Measurements from ENCODE around the gene IMPACT. TPM values are rescaled to one million over a fixed set of nuclear protein-coding genes. Genes with fewer than 3 reads are reported as not detected.

Gene IMPACT
- total RNA-seq, 2 donors from 2014 or later, result 27.8 to 34.8 TPM

GRCh38 chr18:24466771-24467170 is 40.3 kb downstream of the IMPACT start:
- DNase-seq (ENCODE audit: low spot score), result no peak
- intact Hi-C loops (cut with DNase I), result no loop called here

DNA sequence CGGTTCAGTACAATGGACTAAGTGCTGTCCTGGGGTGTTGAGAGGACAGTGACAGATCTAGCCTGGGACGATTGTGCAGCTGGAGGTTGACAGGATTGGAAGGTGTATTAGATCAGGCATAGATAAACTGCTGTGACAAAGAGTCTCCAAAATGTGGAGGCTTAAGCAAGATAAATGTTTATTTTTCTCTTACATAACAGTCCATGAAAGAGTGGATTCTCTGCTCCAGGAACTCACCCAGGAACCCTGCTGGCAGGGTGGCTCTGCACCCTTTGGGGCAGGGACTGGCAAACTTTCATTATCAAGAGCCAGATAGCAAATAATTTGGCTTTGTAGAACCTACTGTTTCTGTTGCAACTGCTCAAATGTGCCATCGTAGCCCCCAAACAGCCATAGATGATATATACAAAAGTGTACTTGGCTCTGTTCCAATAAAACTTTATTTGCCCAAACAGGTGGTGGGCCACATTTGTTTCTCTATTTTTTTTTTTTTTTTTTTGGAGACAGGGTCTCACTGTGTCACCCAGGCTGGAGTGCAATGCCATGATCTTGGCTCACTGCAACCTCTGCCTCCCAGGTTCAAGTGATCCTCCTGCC is 43.6 kb downstream of the IMPACT start:
- intact Hi-C loops (cut with DNase I), result no loop called here
- DNase-seq (ENCODE audit: low spot score), result no peak

GRCh38 chr18:24470805-24471204 is 44.3 kb downstream of the IMPACT start:
- no peak for DNase-seq (ENCODE audit: low spot score)
- intact Hi-C loops (cut with DNase I), result no loop called here

DNA sequence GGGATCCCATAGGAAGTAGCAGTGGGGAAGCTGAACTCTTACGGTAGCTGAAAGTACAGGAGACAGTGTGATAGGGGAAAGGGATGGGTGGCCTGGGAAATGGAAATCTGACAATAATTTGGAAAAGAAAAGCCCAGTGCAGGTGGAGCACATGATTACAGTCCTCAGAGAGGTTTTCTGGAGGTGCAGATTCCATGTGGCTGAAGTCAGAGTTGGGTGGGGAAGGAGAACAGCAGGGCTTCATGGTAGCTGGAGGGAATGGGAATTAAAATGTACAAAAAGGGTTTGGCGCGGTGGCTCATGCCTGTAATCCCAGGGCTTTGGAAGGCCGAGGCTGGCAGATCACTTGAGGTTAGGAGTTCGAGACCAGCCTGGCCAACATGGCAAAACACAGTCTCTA is 46.1 kb downstream of the IMPACT start:
- DNase-seq (ENCODE audit: low spot score), result no peak
- intact Hi-C loops (cut with DNase I), result no loop called here

DNA sequence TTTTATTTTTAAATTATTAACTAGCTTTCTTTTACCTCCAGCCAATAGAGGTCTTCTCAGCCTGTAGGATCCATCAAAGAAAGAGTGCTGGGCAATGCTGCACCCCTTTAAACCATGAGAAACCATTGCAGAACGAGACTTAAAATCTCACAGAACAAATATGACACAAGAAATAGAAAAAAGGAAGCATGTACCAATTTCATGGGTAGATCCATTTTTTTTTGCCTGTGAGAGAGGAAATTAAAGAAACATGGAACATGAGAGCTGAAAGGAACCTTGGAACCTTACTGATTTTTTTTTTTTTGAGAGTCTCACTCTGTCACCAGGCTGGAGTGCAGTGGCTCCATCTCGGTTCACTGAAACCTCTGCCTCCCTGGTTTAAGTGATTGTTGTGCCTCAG is 47.9 kb downstream of the IMPACT start:
- DNase-seq (ENCODE audit: low spot score), result no peak

DNA sequence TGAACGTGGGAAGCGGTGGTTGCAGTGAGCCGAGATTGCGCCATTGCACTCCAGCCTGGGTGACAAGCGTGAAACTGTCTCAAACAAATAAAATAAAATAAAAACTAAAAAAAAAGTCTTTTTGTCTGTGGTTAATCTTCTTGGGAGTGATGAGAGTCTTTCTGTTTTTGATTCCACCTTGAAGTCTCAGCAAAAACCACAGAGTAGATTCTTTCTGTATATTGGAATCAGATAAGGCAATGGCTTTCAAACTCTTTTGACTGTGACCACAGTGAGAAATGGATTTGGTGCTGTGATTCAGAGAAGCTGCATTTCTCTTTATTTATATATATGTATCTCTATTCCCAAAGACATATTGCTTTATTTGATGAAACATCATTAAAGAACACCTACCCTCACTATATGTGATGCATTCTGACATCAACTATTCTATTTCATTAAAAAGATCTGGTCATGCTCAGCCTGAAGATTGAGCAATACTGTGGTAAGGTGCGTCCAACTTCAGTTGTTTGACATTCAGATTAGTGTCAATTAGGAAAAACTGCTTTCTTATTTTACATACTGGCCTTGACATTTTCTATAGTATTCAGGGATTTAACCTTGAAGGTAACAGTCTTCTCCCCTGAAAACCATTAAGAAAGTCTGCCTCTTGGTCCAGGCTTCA is 49.6 kb downstream of the IMPACT start:
- intact Hi-C loops (cut with DNase I), result no loop called here
- DNase-seq (ENCODE audit: low spot score), result no peak

More for the DNA sequence above, 47.9 kb downstream of the IMPACT start:
- intact Hi-C loops (cut with DNase I), result no loop called here

DNA sequence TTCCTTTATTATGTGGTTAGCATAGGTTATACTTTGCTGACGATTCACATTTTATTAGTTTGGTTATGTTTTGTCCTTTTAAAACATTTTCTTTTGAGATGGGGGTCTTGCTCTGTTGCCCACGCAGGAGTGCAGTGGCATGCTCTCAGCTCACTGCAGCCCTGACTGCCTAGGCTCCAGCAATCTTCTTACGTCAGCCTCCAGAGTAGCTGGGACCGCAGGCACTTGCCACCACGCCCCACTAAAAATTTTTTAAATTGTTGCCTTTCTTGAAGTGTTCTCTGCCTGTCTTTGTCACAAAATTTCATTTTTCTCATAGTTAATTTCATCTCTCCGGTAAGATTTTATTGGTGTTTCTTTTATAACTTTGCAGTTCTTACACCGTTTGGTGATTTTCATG is 52.9 kb downstream of the IMPACT start:
- intact Hi-C loops (cut with DNase I), result no loop called here
- DNase-seq (ENCODE audit: low spot score), result no peak

- intact Hi-C loops (cut with DNase I), result loop anchor here in 1 of 2 donors (10.0 kb wide), 1 partner anchor 242 kb away; no protein-coding TSS in a partner anchor
- DNase-seq (ENCODE audit: low spot score), result no peak
Observed at GRCh38 chr18:24482821-24483220, 56.4 kb downstream of the IMPACT start.

DNA sequence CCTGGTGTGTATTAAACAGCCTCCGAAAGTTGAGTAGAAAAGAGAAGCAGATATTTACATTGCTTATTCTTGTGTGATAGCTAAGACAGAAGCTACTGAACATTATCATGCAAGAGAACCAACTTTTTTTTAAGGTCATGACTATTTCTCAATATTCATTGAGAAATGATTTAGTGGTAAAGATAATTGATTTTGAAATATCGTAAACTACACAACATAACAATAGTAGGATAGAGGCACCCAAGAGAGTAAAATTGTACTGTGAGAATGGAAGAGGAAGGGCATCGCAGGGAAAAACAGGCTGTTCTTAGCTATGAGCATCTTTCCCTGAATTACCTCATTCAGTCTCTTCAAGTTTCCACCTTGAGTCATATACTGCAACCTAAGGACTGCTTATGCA is 59.2 kb downstream of the IMPACT start:
- intact Hi-C loops (cut with DNase I), result loop anchor here in 1 of 2 donors (10.0 kb wide), 1 partner anchor 239 kb away; no protein-coding TSS in a partner anchor
- no peak for DNase-seq (ENCODE audit: low spot score)

DNA sequence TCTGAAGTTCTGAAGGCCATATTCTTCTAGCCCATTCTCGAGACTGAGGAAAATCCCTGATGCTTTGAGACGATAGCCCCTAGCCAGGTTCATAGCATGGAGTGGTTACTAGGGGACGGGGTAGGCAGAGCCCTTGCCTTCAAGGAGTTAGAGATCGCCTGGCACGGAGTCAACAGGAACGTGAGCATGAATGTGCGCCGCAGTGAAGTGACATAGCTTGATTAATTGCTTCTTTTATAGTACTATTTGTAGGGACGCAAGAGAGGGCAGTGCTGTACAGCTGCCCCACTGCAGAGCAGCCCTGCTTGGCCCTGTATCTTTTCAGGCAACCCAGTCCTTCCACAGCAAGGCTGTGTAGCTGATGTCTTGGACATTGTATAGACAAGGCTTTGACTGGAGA is 60.2 kb downstream of the IMPACT start:
- no peak for DNase-seq (ENCODE audit: low spot score)
- intact Hi-C loops (cut with DNase I), result loop anchor here in 1 of 2 donors (10.0 kb wide), 1 partner anchor 238 kb away; no protein-coding TSS in a partner anchor

DNA sequence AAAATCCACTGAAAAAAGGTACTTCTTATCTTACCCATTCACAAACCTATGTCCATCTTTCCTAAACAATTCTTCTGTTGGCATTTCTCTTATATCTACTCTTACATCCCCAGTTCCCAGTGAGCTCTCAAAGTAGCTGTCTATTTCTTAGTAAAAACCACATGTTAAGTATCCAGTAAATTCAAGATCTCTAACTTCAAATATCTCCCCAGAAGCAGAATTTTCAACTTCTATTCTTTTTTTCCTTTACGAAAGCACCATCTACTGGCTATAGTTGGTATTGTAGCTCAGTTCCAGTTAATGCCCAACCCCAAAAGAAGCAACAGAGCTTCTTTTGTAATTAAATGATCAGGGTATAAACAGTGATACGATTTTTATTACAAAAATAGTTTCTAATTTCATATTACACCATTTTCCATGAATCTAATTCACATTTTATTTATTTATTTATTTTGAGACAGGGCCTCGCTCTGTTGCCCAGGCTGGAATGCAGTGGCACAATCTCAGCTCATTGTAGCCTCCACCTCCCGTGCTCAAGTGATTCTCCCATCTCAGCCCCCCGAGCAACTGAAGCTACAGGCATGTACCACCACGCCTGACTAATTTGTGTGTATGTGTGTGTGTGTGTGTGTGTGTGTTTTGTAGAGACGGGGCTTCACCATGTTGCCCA is 62.5 kb downstream of the IMPACT start:
- intact Hi-C loops (cut with DNase I), result loop anchor here in 1 of 2 donors (10.0 kb wide), 1 partner anchor 236 kb away; no protein-coding TSS in a partner anchor
- DNase-seq (ENCODE audit: low spot score), result no peak

GRCh38 chr18:24490539-24490938 is 64.1 kb downstream of the IMPACT start:
- intact Hi-C loops (cut with DNase I), result no loop called here
- no peak for DNase-seq (ENCODE audit: low spot score)

DNA sequence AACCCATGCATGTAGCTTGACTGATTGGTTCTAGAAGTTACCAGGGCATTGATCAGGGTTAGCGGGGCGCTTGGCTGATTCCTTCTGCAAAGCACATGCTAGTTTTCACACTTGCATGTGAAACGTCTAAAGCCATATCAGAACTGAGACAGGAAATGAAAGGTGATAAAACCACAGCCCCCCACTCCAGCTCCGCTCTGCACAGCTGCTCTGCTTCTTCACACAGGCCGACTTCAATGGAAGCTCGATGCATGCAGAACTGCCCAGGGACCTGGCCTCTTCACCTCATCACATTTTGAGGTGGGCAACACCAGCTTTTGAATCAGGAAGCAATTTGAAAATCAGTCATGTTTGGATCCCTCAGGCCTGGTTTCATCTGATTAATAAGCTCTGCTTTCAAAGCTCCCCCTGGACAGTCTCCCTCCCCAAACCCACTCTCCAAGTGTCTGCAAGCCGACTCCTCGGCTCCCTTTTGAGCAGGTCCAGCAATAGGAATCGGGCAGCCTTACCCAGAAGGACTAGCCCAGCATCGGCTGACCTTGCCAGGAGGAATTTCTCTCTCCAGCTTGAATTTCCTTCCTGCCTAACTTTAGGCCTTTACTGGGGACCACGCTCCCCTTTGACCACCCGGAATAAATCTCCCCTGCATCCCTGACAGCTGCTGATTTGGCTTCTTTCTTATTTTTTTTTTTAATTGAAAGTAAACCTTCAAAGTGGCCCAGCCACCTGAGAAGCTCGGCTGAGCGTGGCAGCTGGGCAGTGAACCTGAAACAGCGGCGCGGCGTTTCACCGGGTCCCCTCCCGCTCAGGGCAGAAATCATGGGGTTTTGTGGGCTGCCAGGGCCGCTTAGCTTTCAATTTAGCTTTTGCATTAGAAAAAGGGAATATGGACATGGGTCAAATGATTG is 65.7 kb downstream of the IMPACT start:
- intact Hi-C loops (cut with DNase I), result no loop called here

GRCh38 chr18:24494586-24494985 is 68.1 kb downstream of the IMPACT start:
- intact Hi-C loops (cut with DNase I), result no loop called here
- no peak for DNase-seq (ENCODE audit: low spot score)

More for the DNA sequence above, 65.7 kb downstream of the IMPACT start:
- no peak for DNase-seq (ENCODE audit: low spot score)

DNA sequence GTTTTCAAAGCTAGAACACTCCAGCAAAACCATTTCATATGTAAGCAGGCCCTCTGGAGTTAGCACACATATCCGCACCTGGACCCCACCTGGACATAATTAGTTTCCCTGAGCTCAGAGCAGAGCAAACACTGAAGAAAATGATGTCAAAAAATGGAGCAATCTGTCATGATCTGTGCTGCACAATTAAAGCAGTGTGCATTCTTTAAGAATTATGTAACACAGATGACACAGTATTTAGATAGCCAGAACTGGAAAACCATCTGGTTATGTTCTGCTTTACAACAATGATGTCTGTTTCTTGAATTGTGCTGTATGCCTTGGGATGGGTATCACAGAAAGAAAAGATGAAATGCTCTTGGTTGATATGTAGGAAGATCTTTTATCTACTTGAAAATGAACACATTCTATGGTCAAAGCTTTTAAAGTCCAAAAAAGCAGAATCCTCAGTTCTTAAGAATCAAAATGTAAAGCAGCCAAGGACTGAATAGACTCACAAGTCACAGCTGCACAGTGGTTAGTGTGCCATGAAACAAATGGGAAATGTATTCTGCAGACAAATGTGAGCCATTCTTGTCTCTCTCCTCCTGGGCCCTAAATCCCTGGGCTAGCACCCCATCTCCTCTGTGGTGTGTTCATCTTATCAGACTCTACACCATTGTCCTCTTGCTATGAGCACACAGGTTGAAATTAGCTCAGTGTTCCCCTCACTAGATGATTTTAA is 70.7 kb downstream of the IMPACT start:
- DNase-seq (ENCODE audit: low spot score), result no peak
- intact Hi-C loops (cut with DNase I), result no loop called here

GRCh38 chr18:24499814-24500213 is 73.3 kb downstream of the IMPACT start:
- no peak for DNase-seq (ENCODE audit: low spot score)
- intact Hi-C loops (cut with DNase I), result no loop called here

DNA sequence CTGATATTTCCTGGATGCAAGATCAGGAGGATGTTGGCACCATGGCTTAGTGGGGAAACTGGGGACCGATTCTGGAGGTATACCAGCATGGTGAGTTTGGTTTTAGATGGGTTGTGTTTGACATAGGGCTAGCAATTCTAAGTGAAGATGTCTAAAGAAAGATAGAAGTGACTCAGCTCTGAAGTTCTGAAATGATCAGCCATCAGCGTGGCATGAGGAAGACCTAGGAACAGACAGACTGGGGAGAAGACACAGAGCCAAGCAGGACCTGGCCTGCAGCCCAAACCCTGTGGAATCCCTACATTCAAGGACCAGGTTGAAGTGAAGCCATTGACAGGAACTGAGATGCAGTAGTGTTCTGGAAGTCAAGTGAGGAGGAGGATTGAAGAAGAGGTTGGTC is 73.7 kb downstream of the IMPACT start:
- no peak for DNase-seq (ENCODE audit: low spot score)
- intact Hi-C loops (cut with DNase I), result no loop called here

DNA sequence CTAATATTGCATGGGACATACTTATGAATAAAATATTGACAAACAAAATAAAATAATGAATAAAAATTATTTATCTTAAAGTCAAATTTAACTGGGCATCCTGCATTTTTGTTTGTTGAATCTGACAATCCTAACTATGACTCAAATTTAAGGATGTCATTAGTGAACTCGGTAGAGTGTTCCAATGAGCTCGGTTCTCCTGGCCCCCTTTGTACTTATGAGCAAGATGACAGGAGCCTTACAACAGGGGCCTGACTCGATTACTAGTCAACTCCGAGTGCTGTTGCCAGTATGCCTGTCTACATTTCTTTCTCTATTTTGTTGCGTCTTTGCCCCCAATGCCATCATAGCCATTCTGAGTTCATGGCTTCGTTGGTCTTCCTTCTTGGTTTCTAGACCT is 74.3 kb downstream of the IMPACT start:
- no peak for DNase-seq (ENCODE audit: low spot score)
- intact Hi-C loops (cut with DNase I), result no loop called here

All from posterior vena cava (tissue), 2 donors.